Stimulated activated CD8-positive, alpha-beta memory T cell treated with anti-CD3 and anti-CD28 coated beads, Interleukin-7, amount 100 ng/mL, for 4 hours (primary cell): Measurements from ENCODE around the gene RAPGEF4.
A peak's percentile ranks its signal among the peaks of the same experiment; 100 is the strongest.
"Not testable (repeated sequence)": the region's sequence is repeated elsewhere in the genome, so short reads cannot be mapped to it uniquely, and the experiment has no call there.

Experiments used
- DNase-seq, 2 donors: peaks; one replicate each; pipeline ENCODE4 v3.0.0-alpha.2; 2020; ENCODE audit warnings: low read depth in 2 of 2

Gene RAPGEF4

GRCh38 chr2:173062801-173063200 is 327.2 kb downstream of the RAPGEF4 start:
- no peak for DNase-seq

GRCh38 chr2:173064151-173064805 is 328.6 kb downstream of the RAPGEF4 start:
- DNase-seq: no peak

GRCh38 chr2:173066887-173067676 is 331.4 kb downstream of the RAPGEF4 start:
- DNase-seq: no peak

GRCh38 chr2:173075056-173075780 is 339.6 kb downstream of the RAPGEF4 start:
- no peak for DNase-seq

GRCh38 chr2:173075781-173076580 is 340.3 kb downstream of the RAPGEF4 start, which contains the start of gene MAP3K20:
MAP3K20 (plus strand) TSS chr2:173075846; CDS start chr2:173091032, 15,186 bp downstream.
- peak; percentile 3 to 40 for DNase-seq

- peak in 1 of 2 donors; percentile 6 for DNase-seq
Observed at GRCh38 chr2:173076581-173077345, 341.1 kb downstream of the RAPGEF4 start.

GRCh38 chr2:173077506-173078177 is 342.0 kb downstream of the RAPGEF4 start:
- no peak for DNase-seq

- DNase-seq: no peak
Observed at GRCh38 chr2:173079141-173079540, 343.5 kb downstream of the RAPGEF4 start.

GRCh38 chr2:173079973-173080860 is 344.6 kb downstream of the RAPGEF4 start:
- DNase-seq: no peak

GRCh38 chr2:173086518-173087213 is 351.0 kb downstream of the RAPGEF4 start:
- no peak for DNase-seq

- no peak for DNase-seq
Observed at GRCh38 chr2:173087214-173087581, 351.6 kb downstream of the RAPGEF4 start.

GRCh38 chr2:173087793-173088496 is 352.3 kb downstream of the RAPGEF4 start:
- DNase-seq: no peak

GRCh38 chr2:173090276-173090877 is 354.7 kb downstream of the RAPGEF4 start:
- DNase-seq: no peak

GRCh38 chr2:173090973-173091660 is 355.5 kb downstream of the RAPGEF4 start:
- no peak for DNase-seq

GRCh38 chr2:173091910-173092309 is 356.3 kb downstream of the RAPGEF4 start:
- DNase-seq: no peak

- DNase-seq: no peak
Observed at GRCh38 chr2:173092844-173093402, 357.3 kb downstream of the RAPGEF4 start.

- not testable (repeated sequence) for DNase-seq
Observed at GRCh38 chr2:173093617-173094016, 358.0 kb downstream of the RAPGEF4 start.
